KMS-11 (cell line): ENCODE measurements around the gene SEMA3D.

Source experiments
- H2AFZ ChIP-seq: fragments of 200-600 bp; sonication (generic); 2 replicates; pipeline ENCODE4 v1.6.1; 2016; ENCODE audit warnings: antibody characterized with exemption, mixed run types, low read depth
- H3K27ac ChIP-seq: fragments of 200-600 bp; sonication (generic); 2 replicates; pipeline ENCODE4 v1.6.1; 2016; ENCODE audit warnings: mild to moderate bottlenecking, mixed run types
- H3K27me3 ChIP-seq: fragments of 200-600 bp; sonication (generic); 2 replicates; pipeline ENCODE4 v1.6.1; 2017; ENCODE audit warnings: mild to moderate bottlenecking, low read depth, mixed run types, moderate library complexity; ENCODE audit not compliant: insufficient read depth
- H3K36me3 ChIP-seq: fragments of 200-600 bp; sonication (generic); 2 replicates; pipeline ENCODE4 v1.6.1; 2017; ENCODE audit warnings: mild to moderate bottlenecking, mixed run types; ENCODE audit not compliant: insufficient read depth
- H3K4me1 ChIP-seq: fragments of 200-600 bp; sonication (generic); 2 replicates; pipeline ENCODE4 v1.6.1; 2016; ENCODE audit warnings: mild to moderate bottlenecking, low read depth, mixed run types; ENCODE audit not compliant: poor library complexity, severe bottlenecking
- H3K4me2 ChIP-seq: fragments of 200-600 bp; sonication (generic); 2 replicates; pipeline ENCODE4 v1.7.0; 2016; ENCODE audit warnings: mild to moderate bottlenecking, mixed run types
- H3K4me3 ChIP-seq: fragments of 200-600 bp; sonication (generic); IDR thresholded peaks from 2 replicates; pipeline ENCODE4 v1.6.1; 2017; ENCODE audit warnings: low read depth, low read length, mixed read lengths; ENCODE audit not compliant: insufficient read depth
- H3K79me2 ChIP-seq: fragments of 200-600 bp; sonication (generic); 2 replicates; pipeline ENCODE4 v1.6.1; 2016; ENCODE audit warnings: low read depth, mixed run types; ENCODE audit not compliant: insufficient read depth
- H3K9ac ChIP-seq: fragments of 200-600 bp; sonication (generic); 2 replicates; pipeline ENCODE4 v1.6.1; 2016; ENCODE audit warnings: mild to moderate bottlenecking, mixed run types
- H4K20me1 ChIP-seq: fragments of 200-600 bp; sonication (generic); 2 replicates; pipeline ENCODE4 v1.6.1; 2016; ENCODE audit warnings: mild to moderate bottlenecking, mixed run types; ENCODE audit not compliant: insufficient read depth
- TF ChIP-seq, protein P1 (sequence below): fragments of 200-600 bp; sonication (generic); conservative IDR thresholded peaks from 2 replicates; pipeline ENCODE4 v1.6.1; 2017; ENCODE audit warnings: low read depth, mild to moderate bottlenecking, antibody characterized with exemption, low read length, moderate library complexity, mixed read lengths

Gene SEMA3D

DNA sequence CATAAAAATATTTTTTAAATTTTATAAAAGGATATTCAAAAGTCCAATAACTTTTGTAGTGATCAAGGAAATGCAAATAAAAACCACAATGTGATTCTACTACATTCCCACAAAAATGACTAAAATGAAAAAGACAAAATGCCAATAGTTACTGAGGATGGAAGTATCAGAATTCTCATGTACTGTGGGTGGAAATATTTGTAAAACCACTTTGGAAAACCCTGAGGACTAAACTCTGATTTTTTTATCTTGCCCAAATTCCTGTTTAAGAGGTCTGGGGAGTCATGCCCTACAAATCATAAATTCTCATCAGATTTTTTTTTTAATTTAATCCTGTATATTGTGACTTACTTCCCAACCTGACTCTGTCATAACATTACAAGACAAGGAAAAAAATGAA, 9.8 kb upstream of the SEMA3D start:
- H3K4me3 ChIP-seq: no peak overlapping the region
- H3K27me3 ChIP-seq: no peaks in the 10 kb centered on the region
- H3K9ac ChIP-seq: no peak overlapping the region
- no peaks in the 10 kb centered on the region for H3K4me1 ChIP-seq
- no peak overlapping the region for H3K4me2 ChIP-seq
- H4K20me1 ChIP-seq: no peaks in the 10 kb centered on the region
- no peaks in the 10 kb centered on the region for H3K36me3 ChIP-seq
- TF ChIP-seq, protein P1, sequence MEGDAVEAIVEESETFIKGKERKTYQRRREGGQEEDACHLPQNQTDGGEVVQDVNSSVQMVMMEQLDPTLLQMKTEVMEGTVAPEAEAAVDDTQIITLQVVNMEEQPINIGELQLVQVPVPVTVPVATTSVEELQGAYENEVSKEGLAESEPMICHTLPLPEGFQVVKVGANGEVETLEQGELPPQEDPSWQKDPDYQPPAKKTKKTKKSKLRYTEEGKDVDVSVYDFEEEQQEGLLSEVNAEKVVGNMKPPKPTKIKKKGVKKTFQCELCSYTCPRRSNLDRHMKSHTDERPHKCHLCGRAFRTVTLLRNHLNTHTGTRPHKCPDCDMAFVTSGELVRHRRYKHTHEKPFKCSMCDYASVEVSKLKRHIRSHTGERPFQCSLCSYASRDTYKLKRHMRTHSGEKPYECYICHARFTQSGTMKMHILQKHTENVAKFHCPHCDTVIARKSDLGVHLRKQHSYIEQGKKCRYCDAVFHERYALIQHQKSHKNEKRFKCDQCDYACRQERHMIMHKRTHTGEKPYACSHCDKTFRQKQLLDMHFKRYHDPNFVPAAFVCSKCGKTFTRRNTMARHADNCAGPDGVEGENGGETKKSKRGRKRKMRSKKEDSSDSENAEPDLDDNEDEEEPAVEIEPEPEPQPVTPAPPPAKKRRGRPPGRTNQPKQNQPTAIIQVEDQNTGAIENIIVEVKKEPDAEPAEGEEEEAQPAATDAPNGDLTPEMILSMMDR: no peak
- H3K79me2 ChIP-seq: no peaks in the 10 kb centered on the region
- no peak overlapping the region for H3K27ac ChIP-seq
- H2AFZ ChIP-seq: no peak overlapping the region

DNA sequence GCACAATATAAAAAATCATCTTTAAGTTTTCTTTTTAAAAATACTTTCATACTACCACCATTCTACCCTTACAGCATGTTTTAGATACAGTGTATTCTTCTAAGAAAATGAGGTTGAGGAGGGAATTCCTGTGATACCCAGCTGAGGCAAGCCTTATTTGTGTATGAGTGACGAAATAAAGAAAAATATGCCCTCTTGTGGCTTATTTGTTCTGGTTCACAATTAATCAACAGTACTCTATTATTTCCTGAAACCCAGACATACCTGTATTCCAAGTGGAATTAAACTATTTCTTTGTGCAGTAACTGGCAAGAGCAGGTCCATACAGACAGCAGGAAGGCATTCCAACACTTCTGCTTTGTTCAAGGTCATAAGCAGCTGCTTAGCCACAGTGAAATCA, 4.5 kb upstream of the SEMA3D start:
- Histone ChIP-seq H3K36me3 (no peaks in the 10 kb centered on the region), H3K9ac (no peak overlapping the region), H3K4me1 (no peaks in the 10 kb centered on the region), H3K4me2 (no peak overlapping the region), H3K27ac (no peak overlapping the region), H3K27me3 (no peaks in the 10 kb centered on the region), H3K79me2 (no peaks in the 10 kb centered on the region), H2AFZ (no peak overlapping the region), H4K20me1 (no peaks in the 10 kb centered on the region), H3K4me3 (no peak overlapping the region)
- TF ChIP-seq, protein P1: 0 out of 2 replicates have a peak, but pooled peaks have one; percentile 20

DNA sequence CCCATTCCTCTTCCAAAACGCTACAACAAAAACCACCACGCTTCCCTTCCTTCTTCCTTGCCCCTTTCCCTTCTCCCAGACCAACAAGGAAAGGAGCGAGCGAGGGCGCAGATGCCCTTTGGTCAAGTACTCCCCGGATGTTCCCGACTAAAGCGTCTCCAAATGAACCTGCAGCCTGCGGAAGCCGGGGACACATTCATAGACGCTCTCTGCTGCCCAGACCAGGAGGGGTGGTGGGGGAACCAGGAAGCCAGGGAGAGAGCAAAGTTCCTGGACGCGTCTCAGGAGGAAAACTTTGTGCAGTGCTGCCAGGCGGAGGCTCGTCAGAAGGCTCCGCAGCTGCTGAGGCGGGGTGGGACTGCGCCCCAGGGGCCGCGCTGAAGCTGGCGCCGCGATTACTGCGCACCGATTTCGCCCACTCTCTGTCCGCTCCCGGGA, 754 bp downstream of the SEMA3D start:
- TF ChIP-seq, protein P1: no peak
- Histone ChIP-seq H3K36me3 (no peaks in the 10 kb centered on the region), H4K20me1 (no peaks in the 10 kb centered on the region), H3K4me3 (no peak overlapping the region), H3K27me3 (no peaks in the 10 kb centered on the region), H3K9ac (no peak overlapping the region), H3K27ac (no peak overlapping the region), H3K4me2 (peak overlapping the region; percentile 59), H2AFZ (peak overlapping the region; percentile 96), H3K79me2 (no peaks in the 10 kb centered on the region), H3K4me1 (no peaks in the 10 kb centered on the region)

DNA sequence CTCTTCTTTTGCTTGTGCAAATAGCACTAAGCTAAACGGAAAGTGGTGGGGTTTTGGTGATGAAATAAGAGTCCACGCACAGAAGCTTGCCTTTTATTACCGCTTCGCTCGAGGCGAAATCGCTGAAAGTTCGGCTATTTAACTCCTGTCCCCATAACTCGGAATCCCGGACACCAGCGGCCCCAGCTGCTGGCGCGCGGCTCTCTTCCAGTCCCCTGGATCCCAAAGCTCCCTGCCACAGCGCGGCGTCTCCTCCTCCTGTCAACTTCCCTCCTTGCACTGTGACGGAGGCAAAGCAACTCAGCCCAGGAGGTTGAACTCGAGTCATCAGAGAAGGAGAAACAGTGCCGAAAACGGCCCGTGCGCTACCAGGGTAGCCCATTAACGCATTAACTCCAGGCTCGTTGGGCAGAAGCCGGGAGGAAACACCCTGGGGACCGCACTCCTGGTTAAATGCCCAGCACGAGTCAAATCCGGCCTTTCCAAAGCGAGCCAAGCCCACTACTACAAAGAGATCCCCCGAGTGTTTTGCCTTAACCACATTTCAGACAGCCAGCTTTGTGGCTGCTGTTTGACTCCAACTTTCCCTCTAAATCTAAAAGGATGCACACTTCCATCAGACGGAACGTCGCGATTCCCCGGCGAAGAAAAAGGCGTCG, 1.3 kb downstream of the SEMA3D start:
- TF ChIP-seq, protein P1: no peak
- H3K4me2 ChIP-seq: peak overlapping the region; percentile 59
- H3K9ac ChIP-seq: no peak overlapping the region
- H3K4me1 ChIP-seq: no peaks in the 10 kb centered on the region
- H4K20me1 ChIP-seq: no peaks in the 10 kb centered on the region
- H2AFZ ChIP-seq: peak overlapping the region; percentile 96
- H3K4me3 ChIP-seq: no peak overlapping the region
- H3K27ac ChIP-seq: no peak overlapping the region
- no peaks in the 10 kb centered on the region for H3K79me2 ChIP-seq
- H3K36me3 ChIP-seq: no peaks in the 10 kb centered on the region
- no peaks in the 10 kb centered on the region for H3K27me3 ChIP-seq
